Glomerular visceral epithelial cell (primary cell): Measurements from ENCODE around the gene F12.

Experiments
- DNase-seq: peaks from one replicate; pipeline ENCODE4 v3.0.0-alpha.2; 2016; ENCODE audit errors: extremely low spot score

The F12 gene

DNA sequence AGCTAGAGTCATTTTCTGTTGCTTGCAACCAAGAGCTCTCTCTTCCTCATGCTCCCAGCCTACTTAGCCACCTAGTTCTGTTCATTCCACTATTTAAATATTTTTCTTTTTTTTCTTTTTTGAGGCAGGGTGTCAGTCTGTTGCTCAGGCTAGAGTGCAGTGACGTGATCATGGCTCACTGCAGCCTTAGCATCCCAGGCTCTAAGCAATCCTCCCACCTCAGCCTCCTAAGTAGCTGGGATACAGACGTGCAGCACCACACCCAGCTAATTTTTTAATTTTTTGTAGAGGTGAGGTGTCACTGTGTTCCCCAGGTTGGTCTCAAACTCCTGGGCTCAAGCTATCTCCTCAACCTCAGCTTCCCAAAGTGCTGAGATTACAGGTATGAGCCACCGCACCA is 5.1 kb upstream of the F12 start:
- DNase-seq: no peak

DNA sequence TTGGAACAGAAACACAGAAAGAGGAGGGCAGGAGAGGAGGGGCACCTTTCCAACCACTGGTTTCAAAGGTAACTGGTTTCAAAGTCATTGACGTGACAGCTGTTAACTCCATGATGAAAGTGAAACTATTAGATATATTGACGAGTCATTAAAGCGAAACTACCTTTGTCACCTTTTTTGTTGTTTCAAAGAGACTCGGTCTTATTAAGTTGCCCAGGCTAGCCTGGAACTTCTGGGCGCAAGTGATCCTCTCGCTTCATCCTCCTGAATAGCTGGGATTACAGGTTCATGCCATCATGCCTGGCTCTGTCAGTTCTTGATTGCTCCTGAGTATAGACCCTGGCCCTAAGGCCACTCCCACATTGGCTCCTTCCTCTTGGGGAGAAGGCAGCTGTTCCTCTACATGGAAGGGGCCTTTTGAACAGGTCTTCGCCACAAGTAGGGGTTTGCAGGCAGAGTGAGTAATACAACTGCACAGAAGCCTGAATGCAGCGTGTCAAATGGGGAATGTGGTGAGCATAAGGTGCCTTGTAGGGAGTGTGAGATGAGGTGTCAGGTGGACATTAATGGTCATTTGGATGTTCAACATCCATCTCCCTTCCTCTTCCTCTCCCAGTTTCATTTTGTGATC is 3.4 kb upstream of the F12 start:
- no peak for DNase-seq

DNA sequence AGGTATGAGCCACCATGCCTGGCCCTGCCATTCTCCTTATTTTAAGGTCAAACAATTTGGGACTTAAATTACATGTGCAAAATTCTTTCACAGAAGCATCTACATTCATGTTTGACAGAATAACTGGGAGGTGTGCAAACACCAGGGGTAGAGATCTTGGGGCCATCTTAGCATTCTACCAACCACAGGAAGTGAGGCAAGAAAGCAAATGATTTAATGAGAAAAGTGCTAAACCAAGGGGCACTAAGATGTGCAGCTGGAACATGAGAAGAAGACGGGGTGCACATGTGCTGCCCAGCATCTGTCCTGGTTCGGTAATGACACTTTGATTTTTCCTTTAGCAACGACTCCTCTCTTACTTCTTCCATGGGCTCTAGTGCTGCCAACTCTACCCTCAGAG is 1.2 kb upstream of the F12 start:
- DNase-seq: no peak

DNA sequence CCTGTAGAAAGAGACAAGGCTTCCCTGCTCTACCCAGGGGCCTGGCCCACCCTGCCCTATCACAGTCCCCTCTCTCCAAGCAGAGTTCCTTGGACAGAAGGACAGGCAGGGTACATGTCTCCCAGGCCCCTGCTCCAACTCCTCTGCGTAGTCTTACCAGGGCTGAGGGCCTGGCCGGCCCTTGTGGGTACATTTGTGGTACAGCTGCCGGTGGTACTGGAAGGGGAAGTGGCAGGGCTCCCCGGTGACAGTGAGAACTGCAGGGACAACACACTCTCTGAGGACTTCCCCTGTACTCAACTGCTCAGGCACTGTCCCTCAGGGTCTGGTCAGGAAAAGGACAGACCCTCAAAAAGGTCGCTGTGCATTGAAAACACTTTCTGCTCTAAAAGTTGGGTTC is 3.6 kb downstream of the F12 start:
- no peak for DNase-seq

- no peak for DNase-seq
These were observed 4.1 kb downstream of the F12 start for GRCh38 chr5:177405312-177405711.

- DNase-seq: no peak
These were observed 4.7 kb downstream of the F12 start for GRCh38 chr5:177404641-177405179.

- peak; percentile 86 for DNase-seq
These were observed 5.3 kb downstream of the F12 start for GRCh38 chr5:177403792-177404640.

DNA sequence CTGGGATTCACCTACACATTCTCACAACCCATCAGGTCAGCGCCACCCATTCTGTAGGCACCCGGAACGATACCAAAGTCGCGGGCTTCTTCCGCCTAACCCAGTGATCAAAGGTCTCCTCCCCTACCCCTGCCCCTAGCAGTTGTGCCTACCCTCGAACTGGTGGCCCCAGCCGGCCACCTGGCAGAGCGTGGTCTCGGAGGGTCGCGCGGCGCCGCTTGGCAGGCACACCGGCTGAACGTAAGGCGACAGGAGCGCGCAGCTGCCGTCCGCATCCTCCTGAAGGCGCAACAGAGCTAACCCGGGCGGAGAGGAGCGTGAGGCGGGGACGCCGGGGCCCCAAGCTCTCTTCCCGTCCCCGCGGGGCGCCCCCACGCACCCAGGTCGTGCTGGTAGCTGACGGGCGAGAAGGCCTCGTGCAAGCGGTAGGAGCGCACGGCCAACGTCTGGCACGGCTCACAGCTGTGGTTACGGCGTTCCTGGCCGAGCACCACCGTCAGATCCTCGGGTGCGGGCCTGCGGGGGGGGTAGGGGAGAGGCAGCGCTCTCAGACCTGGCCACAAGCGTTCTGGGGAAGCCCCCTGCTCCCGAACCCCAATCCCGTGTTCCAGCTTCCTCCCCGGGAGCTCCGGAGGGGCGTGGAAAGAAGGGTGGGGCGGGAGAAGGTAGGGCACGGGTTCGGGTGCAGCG is 6.1 kb downstream of the F12 start:
- DNase-seq: peak; percentile 20

DNA sequence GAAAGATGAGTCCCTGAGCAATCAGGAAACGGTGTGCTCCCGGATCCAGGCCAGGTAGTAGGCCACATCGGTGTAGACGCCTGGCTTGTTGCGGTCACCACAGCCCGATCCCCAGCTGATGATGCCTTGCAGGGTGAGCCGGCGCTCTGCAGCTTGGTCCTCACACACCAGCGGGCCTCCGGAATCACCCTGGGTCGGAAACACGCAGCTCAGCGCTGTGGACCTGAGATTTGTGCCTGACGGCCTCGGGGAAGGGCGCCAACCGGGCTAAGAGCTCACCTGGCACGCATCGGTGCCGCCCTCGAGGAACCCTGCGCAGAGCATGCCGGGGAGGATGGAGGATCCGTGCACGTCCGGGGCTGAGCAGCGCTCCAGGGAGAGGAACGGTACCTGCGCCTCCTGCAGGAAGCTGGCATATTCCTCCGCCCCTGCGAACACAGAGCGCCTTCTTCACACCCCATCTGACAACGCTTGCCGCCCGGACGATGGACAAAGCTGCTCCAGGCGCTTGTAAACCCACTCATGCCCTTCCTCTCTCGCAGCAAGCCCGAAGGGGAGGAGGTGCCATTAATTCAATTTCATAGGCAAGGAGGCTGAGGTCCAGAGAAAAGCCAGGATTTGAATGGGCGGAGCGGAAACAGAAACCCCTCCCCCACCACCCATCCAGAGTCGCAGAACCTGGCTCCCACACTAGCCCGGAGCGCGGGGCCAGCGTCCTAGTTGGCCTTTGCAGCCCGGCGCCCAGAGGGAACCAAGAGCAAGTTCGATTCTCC is 6.9 kb downstream of the F12 start:
- peak; percentile 75 for DNase-seq

- no peak for DNase-seq
These were observed 9.1 kb downstream of the F12 start, which contains the start of gene PFN3 for GRCh38 chr5:177399997-177400868. Gene PFN3 (minus strand): TSS chr5:177400661. CDS start chr5:177400576, 85 bp downstream.

- DNase-seq: no peak
These were observed 11.4 kb downstream of the F12 start for GRCh38 chr5:177397875-177398390.

GRCh38 chr5:177396807-177397206 is 12.6 kb downstream of the F12 start:
- no peak for DNase-seq

- DNase-seq: no peak
These were observed 13.3 kb downstream of the F12 start for GRCh38 chr5:177396078-177396477.

GRCh38 chr5:177393990-177394389 is 15.4 kb downstream of the F12 start:
- no peak for DNase-seq

GRCh38 chr5:177393206-177393765 is 16.1 kb downstream of the F12 start:
- DNase-seq: no peak

DNA sequence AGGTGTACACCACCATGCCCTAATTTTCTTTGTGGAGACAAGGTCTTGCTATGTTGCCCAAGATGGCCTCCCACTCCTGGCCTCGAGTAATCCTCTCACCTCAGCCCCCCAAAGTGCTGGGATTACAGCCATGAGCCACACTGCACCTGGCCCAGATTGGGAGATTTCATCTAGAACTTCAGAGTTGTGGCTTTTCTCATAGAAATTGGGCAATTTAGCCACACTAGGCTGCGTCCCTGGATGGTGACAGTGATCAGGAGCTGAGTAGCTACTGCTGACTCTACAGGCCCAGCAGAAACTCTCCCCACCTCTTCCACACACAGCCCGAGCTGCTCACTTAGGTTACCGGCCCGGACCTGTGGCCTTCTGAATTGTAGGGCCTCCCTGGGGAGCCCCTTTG is 16.6 kb downstream of the F12 start:
- DNase-seq: no peak

DNA sequence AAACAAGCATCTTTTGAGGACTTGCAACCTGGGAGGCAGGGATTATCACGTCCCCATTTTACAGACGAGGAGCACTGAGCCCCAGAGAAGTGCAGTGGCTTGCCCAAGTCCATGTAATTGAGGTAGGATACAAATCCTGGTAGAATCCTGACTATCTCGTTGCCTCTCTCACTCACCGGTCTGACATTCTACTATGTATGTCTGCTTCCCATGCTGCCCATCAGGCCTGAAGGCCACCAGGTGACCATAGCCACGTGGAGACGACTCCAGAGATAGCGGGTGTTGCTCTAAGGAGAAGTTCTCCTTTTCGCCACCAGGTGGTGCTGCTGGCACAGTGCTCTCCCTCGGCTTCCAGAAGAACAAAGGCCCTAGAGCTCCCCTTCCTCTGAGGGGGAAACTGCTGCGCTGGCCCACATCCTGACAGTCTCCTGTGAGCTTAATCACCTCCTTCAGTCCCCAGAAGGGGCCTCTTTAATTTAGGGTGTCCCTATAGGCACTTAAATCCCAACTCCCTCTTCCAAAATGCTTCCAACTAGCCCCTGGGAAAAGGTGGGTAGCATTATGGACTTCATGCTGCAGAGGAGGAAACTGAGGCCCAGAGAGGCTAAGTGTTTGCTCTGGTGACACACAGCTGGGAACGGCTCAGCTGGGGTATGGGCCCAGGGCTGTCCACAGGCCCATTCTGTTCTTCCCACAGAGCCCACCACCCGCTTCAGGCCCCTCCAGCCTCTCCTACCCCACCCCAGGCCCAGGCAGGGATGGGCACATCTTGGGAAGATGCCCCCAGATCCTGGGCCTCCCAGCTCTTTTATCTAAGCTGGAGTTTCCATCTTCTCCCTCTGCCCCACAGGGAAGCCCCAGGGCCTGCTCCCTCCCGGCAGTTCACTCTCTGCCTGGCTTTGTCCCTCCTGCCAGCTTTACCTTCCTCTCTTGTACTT is 18.7 kb downstream of the F12 start:
- peak; percentile 92 for DNase-seq

GRCh38 chr5:177389241-177390169 is 19.9 kb downstream of the F12 start:
- peak; percentile 88 for DNase-seq
